NCI-H2081 (cell line): Measurements from ENCODE around the gene GFY.
A peak's percentile ranks its signal among the peaks of the same experiment; 100 is the strongest.
"Not testable (repeated sequence)": the region's sequence is repeated elsewhere in the genome, so short reads cannot be mapped to it uniquely, and the experiment has no call there.

Experiments
- DNase-seq, 2 experiments: peaks; one replicate each; lab custom pipeline; 2025; lab: John Stamatoyannopoulos, UW

Gene GFY

GRCh38 chr19:49469828-49470614, 44.8 kb downstream of the GFY start:
- no peak for DNase-seq

GRCh38 chr19:49470615-49470978, 45.4 kb downstream of the GFY start:
- no peak for DNase-seq

- DNase-seq: no peak
Measured at GRCh38 chr19:49472936-49473335, 47.7 kb downstream of the GFY start.

GRCh38 chr19:49473501-49473867, 48.3 kb downstream of the GFY start:
- not testable (repeated sequence) for DNase-seq

GRCh38 chr19:49473868-49474541, 48.8 kb downstream of the GFY start, which contains the start of gene FLT3LG:
Gene FLT3LG, plus strand, starts transcription at chr19:49474215. Its CDS starts 425 bp downstream, at chr19:49474640.
- DNase-seq: peak; percentile 55 to 67

GRCh38 chr19:49474542-49474924, 49.3 kb downstream of the GFY start:
- no peak for DNase-seq

GRCh38 chr19:49475191-49475917, 50.2 kb downstream of the GFY start:
- no peak for DNase-seq

- no peak for DNase-seq
Measured at GRCh38 chr19:49475995-49476880, 51.0 kb downstream of the GFY start.
